ENCODE results near the gene SPEM1.

- no peak for TF ChIP-seq CTCF (IDR thresholded peaks at IDR 0.05)
- no peak for TF ChIP-seq POLR2A (IDR thresholded peaks at IDR 0.05)
These were observed at the start of gene SPEM1 for GRCh38 chr17:7419819-7420610.

Data from esophagus squamous epithelium (tissue), 4 donors.